Head of caudate nucleus (tissue), 42 donors: ENCODE data around the gene NUP153.

ENCODE experiments used
- DNase-seq, 42 donors: peaks; one replicate each; pipeline versions ENCODE4 v3.0.0 to v3.0.0-alpha.2; 2020 to 2021; ENCODE audit warnings: mixed read lengths in 7 of 42
- intact Hi-C: fragments of 100-400 bp; cut with DNase I; formaldehyde crosslinking; loops from one replicate; pipeline ENCODE4 v1.15.0; 2022

NUP153 gene

DNA sequence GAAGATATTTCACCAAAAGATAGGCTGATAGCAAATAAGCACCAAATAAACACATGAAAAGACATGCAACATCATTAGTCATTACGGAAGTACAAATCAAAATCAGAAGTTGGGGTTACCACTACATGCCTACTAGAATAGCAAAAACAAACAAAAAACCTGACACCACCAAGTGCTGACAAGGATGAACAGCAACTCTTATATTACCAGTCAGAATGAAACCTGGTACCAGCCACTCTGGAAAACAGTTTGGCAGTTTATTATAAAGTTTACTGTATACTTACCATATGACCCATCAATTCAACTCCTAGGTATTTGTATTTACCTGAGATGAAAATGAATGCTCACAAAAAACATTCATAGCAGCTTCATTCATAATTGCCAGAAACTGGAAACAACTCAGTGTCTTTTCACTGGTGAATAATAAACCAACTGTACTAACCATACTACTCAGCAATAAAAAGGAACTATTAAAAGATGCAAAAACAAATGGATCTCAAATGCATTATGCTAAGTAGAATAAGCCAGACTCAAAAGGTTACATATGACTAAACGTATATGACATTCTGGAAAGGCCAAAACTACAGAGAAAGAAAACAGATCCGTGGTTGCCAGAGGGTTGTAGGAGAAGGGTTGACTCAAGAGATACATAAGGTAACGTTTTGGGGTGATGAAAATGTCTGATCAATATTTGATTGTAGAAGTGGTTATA, 33.0 kb downstream of the NUP153 start:
- DNase-seq = no peak
- intact Hi-C loops = no loop called here

DNA sequence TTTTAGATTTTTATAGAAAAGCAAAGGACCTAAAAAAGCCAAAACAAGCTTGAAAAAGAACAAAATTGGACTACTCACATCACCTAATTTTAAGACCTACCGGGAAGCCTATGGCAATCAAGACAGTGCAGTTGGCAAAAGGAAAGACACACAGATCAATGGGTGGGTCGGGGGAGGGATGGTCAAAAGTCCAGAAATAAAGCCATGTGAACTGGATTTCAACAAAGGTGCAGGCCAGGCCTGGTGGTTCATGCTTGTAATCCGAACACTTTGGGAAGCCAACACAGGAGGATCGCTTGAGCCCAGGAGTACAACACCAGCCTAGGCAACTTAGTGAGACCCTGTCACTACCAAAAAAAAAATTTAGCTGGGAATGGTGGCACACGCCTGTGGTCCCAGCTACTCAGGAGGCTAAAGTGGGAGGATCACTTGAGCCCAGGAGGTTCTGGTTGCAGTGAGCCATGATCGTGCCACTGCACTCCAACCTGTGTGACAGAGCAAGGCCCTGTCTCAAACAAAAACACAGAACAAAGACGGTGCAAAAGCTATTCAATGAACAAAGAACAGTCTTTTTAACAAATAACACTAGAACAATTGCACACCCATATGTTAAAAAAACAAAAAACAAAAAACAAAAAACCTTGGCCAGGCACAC, 34.5 kb downstream of the NUP153 start:
- DNase-seq = no peak
- intact Hi-C loops = no loop called here

DNA sequence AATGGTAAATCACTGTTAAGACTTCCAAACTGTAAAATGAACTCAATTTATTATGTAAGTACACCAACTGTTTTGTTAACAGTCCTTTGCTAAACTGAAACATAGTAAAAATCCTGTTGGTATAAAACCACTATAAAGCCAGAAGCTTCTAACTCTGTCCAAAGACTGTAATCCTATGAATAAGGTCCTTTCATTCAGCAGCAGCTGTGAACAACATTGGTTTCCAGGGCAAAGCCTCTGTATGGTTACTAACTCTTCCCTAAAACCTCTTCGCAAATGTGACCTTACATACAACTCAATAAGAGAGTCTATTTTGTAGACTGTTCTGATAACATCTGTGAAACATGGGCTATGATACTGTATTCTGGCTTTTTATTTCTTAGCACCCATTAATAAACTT, 40.1 kb downstream of the NUP153 start:
- intact Hi-C loops = no loop called here
- peak in 2 of 42 donors; percentile 10 to 42 for DNase-seq

- no peak for DNase-seq
- intact Hi-C loops = no loop called here
Measured at GRCh38 chr6:17665132-17665531, 41.6 kb downstream of the NUP153 start.

DNA sequence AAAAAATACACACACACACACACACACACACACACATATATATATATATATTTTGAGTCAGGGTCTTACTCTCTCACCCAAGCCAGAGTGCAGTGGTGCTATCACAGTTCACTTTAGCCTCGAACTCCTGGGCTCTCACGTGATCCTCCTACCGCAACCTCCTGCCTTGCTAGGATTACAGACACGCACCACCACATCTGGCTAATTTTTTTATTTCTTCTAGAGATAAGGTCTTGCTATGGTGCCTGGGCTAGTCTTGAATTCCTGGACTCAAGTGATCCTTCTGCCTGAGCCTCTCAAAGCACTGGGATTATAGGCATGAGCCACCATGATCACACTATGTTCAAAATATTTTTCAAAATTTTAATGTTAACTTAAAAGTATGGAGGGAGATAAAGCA, 43.5 kb downstream of the NUP153 start:
- intact Hi-C loops = no loop called here
- DNase-seq = no peak

DNA sequence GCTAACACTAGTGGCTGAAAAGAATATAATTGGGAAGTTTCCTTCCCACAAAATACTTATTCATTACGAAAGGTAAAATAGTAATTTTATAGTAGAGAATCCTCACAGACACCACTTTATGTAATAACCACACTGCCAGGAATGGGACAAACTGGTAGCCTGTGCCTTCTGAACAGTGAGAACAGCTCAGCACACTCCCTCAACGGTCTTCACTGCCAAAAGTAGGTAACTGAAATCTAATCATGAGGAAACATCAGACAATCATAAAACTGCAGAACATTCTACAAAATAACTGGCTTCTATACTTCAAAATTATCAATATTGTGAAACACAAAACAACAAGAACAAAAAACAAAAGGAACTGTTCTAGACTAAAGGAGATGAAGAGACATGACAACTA, 44.1 kb downstream of the NUP153 start:
- DNase-seq = no peak
- intact Hi-C loops = no loop called here

- intact Hi-C loops = no loop called here
- no peak for DNase-seq
Measured at GRCh38 chr6:17656644-17657043, 50.1 kb downstream of the NUP153 start.

DNA sequence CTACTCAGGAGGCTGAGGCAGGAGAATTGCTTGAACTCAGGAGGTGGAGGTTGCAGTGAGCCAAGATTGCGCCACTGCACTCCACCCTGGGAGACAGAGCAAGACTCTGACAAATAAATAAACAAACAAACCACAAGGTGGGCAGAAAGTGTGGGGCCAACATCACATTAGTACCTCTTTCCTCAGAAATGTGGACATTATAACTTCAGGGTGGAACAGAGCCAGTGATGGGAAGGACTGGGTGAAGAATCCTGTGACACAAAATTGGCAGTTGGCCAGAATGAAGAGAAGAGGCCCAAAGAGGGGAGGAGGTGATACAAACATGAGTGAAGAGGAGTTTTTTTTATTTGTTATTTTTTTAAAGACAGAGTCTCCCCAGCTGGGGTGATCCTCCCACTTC, 50.6 kb downstream of the NUP153 start:
- intact Hi-C loops = no loop called here
- DNase-seq = no peak

DNA sequence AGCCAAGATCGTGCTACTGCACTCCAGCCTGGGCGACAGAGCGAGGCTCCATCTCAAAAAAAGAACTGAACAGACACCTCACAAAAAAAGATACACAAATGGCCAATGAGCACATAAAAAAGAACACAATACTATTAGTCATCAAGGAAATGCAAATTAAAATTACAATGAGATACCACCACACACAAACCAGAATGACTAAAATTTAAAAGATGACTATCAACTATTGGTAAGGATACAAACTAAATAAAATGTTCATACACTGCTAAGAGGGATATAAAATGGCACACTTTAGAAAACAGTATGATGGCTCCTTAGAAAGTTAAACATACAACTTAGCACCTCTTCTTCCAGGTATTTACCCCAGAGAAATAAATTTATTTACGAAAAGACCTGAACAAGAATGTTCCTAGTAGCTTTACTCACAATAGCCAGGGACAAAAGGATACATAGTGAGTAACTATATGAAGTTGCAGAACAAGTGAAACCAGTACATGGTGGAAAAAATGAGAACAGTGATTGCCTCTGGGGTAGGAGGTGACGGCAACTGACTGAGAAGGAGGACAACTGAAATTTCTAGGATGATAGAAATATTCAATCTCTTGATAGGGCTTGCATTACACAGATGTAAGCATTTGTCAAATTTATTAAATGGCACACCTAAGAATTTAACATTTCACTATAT, 53.4 kb downstream of the NUP153 start:
- intact Hi-C loops = no loop called here
- DNase-seq = no peak

- no peak for DNase-seq
Measured at GRCh38 chr6:17650656-17651309, 55.9 kb downstream of the NUP153 start.

DNA sequence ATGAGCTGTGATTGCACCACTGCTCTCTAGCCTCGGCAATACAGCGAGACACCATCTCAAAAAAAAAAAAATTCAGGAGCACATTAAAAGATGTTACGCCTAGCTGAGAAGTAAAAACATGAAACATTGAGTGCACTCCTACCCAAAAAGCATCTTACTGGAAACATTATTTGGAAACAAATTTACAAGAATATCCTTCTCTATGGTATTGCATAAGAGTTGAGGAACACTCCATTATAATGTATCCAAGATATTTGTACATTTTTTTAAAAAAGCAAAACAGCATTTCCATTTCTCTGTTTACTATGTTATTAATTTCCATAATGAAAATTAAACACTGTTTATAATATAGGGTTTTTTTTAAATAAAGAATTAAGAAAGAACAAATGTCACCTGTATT, 58.0 kb downstream of the NUP153 start:
- intact Hi-C loops = no loop called here

More at GRCh38 chr6:17650656-17651309, 55.9 kb downstream of the NUP153 start:
- intact Hi-C loops = no loop called here

GRCh38 chr6:17640477-17640917, 66.2 kb downstream of the NUP153 start:
- intact Hi-C loops = no loop called here
- no peak for DNase-seq

More for the DNA sequence above, 58.0 kb downstream of the NUP153 start:
- DNase-seq = no peak

GRCh38 chr6:17638212-17638715, 68.5 kb downstream of the NUP153 start:
- intact Hi-C loops = no loop called here
- no peak for DNase-seq

- intact Hi-C loops = no loop called here
- DNase-seq = no peak
Measured at GRCh38 chr6:17635568-17635967, 71.2 kb downstream of the NUP153 start.

GRCh38 chr6:17633465-17634188, 73.1 kb downstream of the NUP153 start:
- intact Hi-C loops = no loop called here
- no peak for DNase-seq

DNA sequence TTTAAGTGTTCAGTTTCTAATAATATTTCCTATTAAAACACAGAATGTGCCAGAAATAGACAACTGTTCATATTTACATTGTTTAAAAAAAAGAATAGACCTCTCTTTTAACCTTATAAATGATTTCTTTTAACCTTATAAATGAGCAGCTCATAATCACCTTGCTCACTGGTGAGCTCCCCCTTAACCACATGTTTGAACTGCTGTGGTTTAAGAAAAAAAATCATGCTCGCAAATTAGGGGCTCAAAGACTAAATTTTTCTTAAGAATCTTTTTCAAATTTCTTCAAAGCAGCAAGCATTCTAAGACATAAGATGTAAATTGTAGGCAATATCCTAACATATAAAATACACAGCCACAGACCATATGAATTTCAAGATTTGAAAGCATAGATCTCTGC, 73.8 kb downstream of the NUP153 start:
- intact Hi-C loops = no loop called here
- no peak for DNase-seq

DNA sequence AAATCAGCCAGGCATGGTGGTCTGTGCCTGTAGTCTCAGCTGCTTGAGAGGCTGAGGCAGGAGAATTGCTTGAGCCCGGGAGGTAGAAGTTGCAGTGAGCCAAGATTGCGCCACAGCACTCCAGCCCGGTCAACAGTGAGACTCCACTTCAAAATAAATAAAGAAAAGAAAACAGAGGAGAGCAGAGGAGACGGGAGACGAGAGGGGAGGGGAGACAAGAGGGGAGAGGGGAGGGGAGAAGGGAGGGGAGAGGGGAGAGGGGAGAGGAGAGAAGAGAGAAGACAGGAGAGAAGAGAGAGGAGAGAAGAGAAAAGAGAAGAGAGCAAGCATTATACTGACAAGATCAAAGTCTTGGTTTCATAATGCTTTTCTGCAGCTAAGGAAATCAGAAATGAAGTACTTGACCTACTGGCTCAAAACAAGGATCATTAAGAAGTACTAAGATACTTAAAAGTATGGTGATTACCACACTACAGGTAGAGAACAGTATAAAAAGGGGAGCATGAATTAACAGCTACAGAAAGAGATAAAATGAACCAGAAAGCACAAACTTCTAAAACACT, 76.1 kb downstream of the NUP153 start:
- intact Hi-C loops = no loop called here
- no peak for DNase-seq

DNA sequence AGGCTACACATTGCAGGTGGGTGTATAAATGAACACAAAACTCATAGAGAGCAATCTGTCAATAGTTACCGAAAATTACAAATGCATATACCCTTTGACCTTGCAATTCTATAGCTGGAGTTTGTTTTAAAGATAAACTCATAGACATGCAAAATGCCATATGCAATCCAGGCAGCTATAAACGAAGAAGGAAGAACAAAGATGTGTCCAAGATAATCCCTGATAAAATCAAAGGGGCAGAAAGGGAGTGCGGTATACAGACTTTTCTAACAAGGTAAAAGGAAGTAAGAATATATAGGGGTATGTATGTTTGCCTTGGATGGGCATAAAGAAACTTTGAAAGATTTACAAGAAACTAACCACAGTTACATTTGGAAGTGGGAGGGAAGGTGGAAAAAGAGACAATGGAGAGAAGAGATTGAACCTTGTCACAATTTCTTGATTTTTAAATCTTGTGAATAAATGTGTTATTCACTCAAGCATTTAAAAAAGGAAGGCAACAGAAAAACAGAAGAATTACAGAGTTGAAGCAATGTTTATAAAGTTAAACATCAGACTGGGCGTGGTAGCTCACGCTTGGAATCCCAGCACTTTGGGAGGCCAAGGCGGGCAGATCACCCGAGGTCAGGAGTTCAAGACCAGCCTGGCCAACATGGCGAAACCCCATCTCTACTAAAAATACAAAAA, 76.8 kb downstream of the NUP153 start:
- no peak for DNase-seq
- intact Hi-C loops = no loop called here
